Suprapubic skin (tissue), 4 donors: ENCODE data around the gene MARCHF10.

Experiments used
- EP300 ChIP-seq: sonication (generic); formaldehyde crosslinking; IDR thresholded peaks from one replicate; pipeline ENCODE4 v1.6.1; 2017; ENCODE audit warnings: antibody characterized with exemption
- POLR2A ChIP-seq, 2 donors: fragments of 450-650 bp; IDR thresholded peaks; one replicate each; pipeline ENCODE4 v1.6.1; 2017; ENCODE audit warnings: antibody characterized with exemption in 2 of 2, mild to moderate bottlenecking in 2 of 2, moderate library complexity in 2 of 2
- POLR2AphosphoS5 ChIP-seq, 3 donors: sonication (generic); formaldehyde crosslinking; IDR thresholded peaks; one replicate each; pipeline ENCODE4 v1.6.1; 2017; ENCODE audit warnings: antibody characterized with exemption in 3 of 3
- TF ChIP-seq, protein P1 (sequence below), 2 donors: fragments of 200-600 bp in 1 of 2; fragments of 450-650 bp in 1 of 2; sonication (generic) in 1 of 2; IDR thresholded peaks; one replicate each; pipeline ENCODE4 v1.5.1; 2016 to 2019; ENCODE audit warnings: antibody characterized with exemption in 2 of 2, mild to moderate bottlenecking in 1 of 2, moderate library complexity in 1 of 2

DNA sequence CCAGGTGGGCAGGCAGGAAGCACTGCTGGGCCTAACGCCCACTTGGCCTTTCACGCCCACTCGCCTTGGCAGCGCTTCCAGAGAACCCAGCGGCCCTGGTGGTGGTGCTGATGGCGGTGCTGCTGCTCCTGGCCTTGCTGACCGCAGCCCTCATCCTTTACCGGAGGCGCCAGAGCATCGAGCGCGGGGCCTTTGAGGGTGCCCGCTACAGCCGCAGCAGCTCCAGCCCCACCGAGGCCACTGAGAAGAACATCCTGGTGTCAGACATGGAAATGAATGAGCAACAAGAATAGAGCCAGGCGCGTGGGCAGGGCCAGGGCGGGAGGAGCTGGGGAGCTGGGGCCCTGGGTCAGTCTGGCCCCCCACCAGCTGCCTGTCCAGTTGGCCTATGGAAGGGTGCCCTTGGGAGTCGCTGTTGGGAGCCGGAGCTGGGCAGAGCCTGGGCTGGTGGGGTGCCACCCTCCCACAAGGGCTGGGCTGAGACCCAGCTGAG, 115.9 kb downstream of the MARCHF10 start:
- TF ChIP-seq POLR2A (IDR thresholded peaks at IDR 0.05) (no peak), EP300 (no peak), POLR2AphosphoS5 (IDR thresholded peaks at IDR 0.05) (no peak)
- TF ChIP-seq, protein P1, sequence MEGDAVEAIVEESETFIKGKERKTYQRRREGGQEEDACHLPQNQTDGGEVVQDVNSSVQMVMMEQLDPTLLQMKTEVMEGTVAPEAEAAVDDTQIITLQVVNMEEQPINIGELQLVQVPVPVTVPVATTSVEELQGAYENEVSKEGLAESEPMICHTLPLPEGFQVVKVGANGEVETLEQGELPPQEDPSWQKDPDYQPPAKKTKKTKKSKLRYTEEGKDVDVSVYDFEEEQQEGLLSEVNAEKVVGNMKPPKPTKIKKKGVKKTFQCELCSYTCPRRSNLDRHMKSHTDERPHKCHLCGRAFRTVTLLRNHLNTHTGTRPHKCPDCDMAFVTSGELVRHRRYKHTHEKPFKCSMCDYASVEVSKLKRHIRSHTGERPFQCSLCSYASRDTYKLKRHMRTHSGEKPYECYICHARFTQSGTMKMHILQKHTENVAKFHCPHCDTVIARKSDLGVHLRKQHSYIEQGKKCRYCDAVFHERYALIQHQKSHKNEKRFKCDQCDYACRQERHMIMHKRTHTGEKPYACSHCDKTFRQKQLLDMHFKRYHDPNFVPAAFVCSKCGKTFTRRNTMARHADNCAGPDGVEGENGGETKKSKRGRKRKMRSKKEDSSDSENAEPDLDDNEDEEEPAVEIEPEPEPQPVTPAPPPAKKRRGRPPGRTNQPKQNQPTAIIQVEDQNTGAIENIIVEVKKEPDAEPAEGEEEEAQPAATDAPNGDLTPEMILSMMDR (IDR thresholded peaks at IDR 0.05): no peak
